NOMO-1 treated with dmso at 0.1 percent for 144 hours (cell line): ENCODE data around the gene IL17RA.
"Not testable (repeated sequence)": the region's sequence is repeated elsewhere in the genome, so short reads cannot be mapped to it uniquely, and the experiment has no call there.

ENCODE experiments used
- DNase-seq: peaks from one replicate; lab custom pipeline; 2025; ENCODE audit not compliant: unreplicated experiment; lab: John Stamatoyannopoulos, UW

IL17RA gene

DNA sequence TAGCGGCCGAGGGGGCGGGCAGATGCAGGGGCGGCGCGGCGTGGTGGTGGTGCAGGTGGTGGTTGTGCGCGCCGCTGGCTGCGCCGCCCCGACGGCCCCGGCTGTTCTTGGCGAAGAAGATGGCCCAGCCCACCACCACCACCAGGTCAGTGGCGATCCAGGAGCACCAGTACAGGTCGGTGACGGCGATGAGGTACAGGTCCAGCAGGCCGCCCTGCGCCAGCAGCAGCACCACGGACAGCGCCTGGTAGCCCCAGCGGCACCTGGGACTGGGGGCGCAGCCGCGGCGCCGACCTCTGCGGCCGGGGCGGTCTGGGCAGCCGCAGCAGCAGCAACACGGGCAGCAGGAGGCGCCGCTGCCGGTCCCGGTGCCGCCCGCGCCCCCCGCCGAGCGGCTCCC, 35.5 kb downstream of the IL17RA start:
- DNase-seq = no peak

- no peak for DNase-seq
Observed at GRCh38 chr22:17120711-17121232, 36.0 kb downstream of the IL17RA start.

- peak; percentile 58 for DNase-seq
Observed at GRCh38 chr22:17121233-17122195, 36.7 kb downstream of the IL17RA start, which contains the start of gene TMEM121B. TMEM121B (minus strand) TSS chr22:17121360; CDS start chr22:17121127, 233 bp downstream.

- DNase-seq = no peak
Observed at GRCh38 chr22:17130199-17130598, 45.4 kb downstream of the IL17RA start.

DNA sequence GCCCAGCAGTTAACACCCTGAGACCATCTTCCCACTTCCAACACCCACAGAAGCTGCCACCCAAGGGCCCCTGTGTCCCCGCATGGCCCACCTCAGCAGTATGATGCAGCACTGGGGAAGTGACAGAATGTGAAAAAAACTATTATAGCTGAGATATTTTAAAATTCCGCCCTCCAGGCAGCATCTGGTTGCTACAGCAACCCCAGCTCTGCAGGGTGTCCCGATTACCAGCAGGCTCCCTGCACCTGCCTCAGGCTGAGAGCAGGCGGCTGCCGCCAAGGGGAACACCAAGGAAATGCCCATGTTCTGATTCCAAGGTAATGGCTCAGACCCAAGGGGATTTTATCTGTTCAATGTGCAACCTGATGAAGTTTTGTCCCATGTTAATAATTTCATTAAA, 46.9 kb downstream of the IL17RA start:
- DNase-seq = no peak

DNA sequence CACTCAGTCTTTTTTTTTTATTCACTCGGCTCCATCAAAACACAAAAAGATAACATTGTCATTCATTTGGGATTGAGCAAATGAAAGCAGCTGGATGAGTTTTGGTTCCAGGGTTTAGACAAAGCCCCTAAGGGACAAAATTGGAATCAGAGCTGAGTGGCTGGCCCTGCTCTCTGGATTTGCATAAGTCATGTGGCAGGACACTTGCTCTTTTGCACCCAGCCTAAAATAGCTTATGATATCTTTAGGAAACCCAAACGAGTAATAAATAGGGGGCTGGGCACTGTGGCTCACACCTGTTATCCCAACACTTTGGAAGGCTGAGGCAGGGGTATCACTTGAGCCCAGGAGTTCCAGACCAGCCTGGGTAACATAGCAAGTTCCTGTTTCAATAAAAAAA, 47.3 kb downstream of the IL17RA start:
- DNase-seq = no peak

GRCh38 chr22:17133137-17133536, 48.3 kb downstream of the IL17RA start:
- no peak for DNase-seq

DNA sequence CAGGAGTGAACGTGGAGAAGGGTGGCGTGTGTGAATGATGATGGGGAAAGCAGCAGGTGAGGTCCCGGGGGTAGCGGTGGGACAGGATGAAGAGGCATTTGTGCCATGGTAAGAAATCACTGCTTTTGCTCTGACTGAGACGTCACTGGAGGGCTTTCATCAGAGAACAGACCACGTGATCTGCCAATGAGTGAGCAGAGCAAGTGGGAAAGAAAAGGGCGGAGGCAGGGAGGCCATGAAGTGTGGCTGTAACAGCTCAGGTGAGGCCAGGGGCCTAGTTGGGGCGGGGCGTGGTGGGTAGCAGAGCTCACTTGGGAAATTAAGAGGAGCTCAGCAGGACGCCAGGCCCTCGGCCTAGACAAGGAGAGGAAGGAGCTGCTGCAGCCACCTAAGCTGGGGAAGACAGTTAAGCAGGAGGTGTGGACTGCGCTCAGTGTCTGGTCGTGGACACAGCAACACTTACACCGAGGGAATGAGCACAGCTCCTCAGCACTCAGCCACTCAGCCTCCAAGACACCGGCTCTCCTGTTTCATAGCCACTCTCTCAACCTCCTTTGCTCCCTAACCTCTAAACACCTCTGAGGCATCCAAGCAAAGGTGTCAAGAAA, 50.5 kb downstream of the IL17RA start:
- no peak for DNase-seq

- no peak for DNase-seq
Observed at GRCh38 chr22:17137170-17137569, 52.4 kb downstream of the IL17RA start.

- DNase-seq = no peak
Observed at GRCh38 chr22:17137861-17138425, 53.1 kb downstream of the IL17RA start.

- DNase-seq = no peak
Observed at GRCh38 chr22:17138513-17138912, 53.7 kb downstream of the IL17RA start.

DNA sequence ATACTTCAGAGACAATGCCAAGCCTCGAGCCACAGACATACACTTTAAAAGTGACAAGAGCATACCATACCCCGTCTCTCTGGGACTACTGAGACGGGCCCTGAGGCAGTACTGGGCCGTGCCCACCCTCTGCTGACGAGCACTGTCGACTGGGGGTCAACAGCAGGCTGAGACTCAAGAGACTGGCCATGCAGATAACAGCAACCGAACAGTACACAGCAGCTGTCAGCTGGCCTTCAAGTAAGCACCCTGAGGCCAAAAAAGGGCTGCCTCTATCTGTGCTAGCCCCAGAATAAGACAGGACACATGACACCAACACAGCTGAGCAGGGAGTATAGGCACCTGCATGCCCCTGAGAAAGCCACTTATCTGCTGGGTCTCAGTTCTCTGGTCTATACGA, 55.2 kb downstream of the IL17RA start:
- DNase-seq = no peak

GRCh38 chr22:17140826-17141766, 56.3 kb downstream of the IL17RA start:
- no peak for DNase-seq

- no peak for DNase-seq
Observed at GRCh38 chr22:17143101-17143500, 58.3 kb downstream of the IL17RA start.

DNA sequence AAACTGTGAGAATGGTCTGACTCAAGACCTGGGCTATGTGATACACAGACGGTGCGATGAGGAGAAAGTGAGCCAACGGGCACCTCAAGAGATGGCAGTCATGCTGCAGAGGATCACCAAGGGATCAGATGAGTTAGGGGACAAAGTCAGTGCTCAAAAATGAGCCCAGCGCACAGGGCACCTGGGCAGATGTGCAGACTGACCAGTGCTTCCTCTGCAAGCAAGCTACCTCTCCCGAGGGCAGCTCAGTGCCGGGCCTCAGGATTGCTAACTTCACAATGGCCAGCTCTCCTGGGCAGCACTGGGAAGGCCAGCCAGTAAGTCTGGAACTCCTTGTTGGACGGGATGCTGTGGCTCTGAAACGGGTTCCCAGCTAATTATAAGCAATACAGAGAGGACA, 59.0 kb downstream of the IL17RA start:
- no peak for DNase-seq

GRCh38 chr22:17145021-17145680, 60.4 kb downstream of the IL17RA start:
- no peak for DNase-seq

- not testable (repeated sequence) for DNase-seq
Observed at GRCh38 chr22:17147458-17147857, 62.7 kb downstream of the IL17RA start.

- no peak for DNase-seq
Observed at GRCh38 chr22:17149076-17149815, 64.4 kb downstream of the IL17RA start.

- no peak for DNase-seq
Observed at GRCh38 chr22:17152340-17152739, 67.5 kb downstream of the IL17RA start.
